ENCODE data around the gene LTA. TPM values are rescaled to one million over a fixed set of nuclear protein-coding genes. Genes with fewer than 3 reads are reported as not detected.

LTA gene
- total RNA-seq, 1 experiment from 2014 or later: not detected

DNA sequence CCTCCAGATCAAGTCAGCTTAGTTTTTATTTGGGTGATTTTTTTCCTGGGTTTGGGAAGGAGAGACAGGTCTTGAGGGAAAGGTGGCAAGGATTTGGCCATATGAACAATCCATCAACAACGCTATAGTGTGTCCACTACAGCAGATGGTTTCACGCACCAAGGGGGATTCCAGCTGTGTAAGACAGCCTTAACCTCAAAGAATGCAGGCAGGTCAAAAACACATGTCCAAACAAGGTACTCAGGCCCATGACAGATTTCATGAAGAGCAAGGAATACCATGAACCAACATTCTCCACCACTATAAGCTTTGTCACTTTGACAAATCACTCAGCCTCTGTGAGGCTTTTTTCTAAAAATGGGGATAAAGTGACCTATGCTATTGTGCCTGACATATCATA, 44.9 kb downstream of the LTA start:
- Histone ChIP-seq H3K4me3 (ENCODE audit: low read depth, low read length) (no peak overlapping the region), H3K27me3 (replicated peaks; ENCODE audit: control insufficient read depth, insufficient read depth, low read length) (no peaks in the 10 kb centered on the region), H3K9me3 (no peaks in the 10 kb centered on the region), H3K4me1 (peaks cover 30% of the 10 kb centered on the region), H3K36me3 (ENCODE audit: control insufficient read depth, insufficient read depth, low read length) (no peaks in the 10 kb centered on the region)
- POLR2A ChIA-PET: no interaction called here
- BruUV-seq (replicated peaks): no TSS peak
- TF ChIP-seq, protein P1, sequence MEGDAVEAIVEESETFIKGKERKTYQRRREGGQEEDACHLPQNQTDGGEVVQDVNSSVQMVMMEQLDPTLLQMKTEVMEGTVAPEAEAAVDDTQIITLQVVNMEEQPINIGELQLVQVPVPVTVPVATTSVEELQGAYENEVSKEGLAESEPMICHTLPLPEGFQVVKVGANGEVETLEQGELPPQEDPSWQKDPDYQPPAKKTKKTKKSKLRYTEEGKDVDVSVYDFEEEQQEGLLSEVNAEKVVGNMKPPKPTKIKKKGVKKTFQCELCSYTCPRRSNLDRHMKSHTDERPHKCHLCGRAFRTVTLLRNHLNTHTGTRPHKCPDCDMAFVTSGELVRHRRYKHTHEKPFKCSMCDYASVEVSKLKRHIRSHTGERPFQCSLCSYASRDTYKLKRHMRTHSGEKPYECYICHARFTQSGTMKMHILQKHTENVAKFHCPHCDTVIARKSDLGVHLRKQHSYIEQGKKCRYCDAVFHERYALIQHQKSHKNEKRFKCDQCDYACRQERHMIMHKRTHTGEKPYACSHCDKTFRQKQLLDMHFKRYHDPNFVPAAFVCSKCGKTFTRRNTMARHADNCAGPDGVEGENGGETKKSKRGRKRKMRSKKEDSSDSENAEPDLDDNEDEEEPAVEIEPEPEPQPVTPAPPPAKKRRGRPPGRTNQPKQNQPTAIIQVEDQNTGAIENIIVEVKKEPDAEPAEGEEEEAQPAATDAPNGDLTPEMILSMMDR (IDR thresholded peaks at IDR 0.05; ENCODE audit: insufficient read depth in 1 of 2, low read depth in 1 of 2, low read length in 1 of 2, severe bottlenecking in 1 of 2, unreplicated experiment in 1 of 2): no peak
- Mint-ChIP-seq H3K27ac (ENCODE audit: unreplicated experiment) (peak overlapping the region; percentile 53), H3K4me1 (ENCODE audit: low read depth, unreplicated experiment) (peaks cover 24% of the 10 kb centered on the region), H3K4me3 (ENCODE audit: unreplicated experiment) (no peak overlapping the region), H3K9me3 (ENCODE audit: unreplicated experiment) (no peaks in the 10 kb centered on the region), H3K27me3 (ENCODE audit: insufficient read depth, unreplicated experiment) (no peaks in the 10 kb centered on the region), H3K36me3 (ENCODE audit: insufficient read depth, unreplicated experiment) (peaks cover 27% of the 10 kb centered on the region)
- CTCF ChIA-PET: no interaction called here
- DNase-seq: no peak
- intact Hi-C loops (cut with micrococcal nuclease; ENCODE audit: unreplicated experiment): no loop called here

DNA sequence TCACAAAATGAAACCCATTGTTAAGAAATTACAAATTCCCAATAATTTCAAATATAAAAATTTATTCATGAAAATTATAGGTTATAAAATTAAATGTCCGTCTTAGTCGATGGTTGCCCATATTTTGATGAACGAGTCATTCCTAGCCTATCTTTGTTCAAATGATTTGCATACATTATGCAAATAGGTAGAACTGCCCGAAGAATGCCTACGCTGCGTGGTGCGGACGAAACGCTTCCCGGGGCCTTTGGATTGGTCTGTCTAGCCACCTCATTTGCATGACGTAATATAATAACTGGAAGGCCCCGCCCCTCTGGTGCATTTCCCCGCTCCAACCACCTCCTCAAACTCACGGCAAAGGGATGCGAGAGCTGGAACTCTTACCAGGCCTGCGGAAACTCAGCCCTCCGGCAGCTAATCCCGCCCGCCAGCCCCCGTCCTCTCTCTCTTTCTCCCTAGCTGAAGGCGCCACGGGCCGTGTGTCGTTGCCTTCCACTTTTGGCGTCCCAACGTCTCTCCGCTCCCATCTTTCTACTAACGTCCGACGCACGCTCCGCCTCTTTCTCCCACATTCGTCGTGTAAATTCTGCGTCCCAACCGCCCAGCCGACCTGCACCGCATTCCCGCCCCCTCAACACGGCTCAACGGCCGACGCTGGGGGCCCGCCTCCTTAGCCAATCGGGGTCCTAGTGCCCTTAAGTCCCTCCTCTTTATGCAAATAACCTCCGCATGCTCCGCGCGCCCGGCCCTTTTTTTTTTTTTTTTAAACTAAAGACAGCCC, 47.9 kb downstream of the LTA start:
- Histone ChIP-seq H3K9me3 (no peaks in the 10 kb centered on the region), H3K36me3 (ENCODE audit: control insufficient read depth, insufficient read depth, low read length) (peaks cover 9% of the 10 kb centered on the region), H3K27me3 (replicated peaks; ENCODE audit: control insufficient read depth, insufficient read depth, low read length) (no peaks in the 10 kb centered on the region), H3K4me3 (ENCODE audit: low read depth, low read length) (peak overlapping the region; percentile 66), H3K4me1 (peaks cover 20% of the 10 kb centered on the region)
- BruUV-seq (replicated peaks): TSS peak; percentile 97
- H3K4me1 Mint-ChIP-seq (ENCODE audit: low read depth, unreplicated experiment): peaks cover 19% of the 10 kb centered on the region
- ChIA-PET POLR2A (interaction anchor here (0.6 to 1.8 kb wide), 4 partner anchors 33 to 1118 kb away, joined by 3 to 13 read pairs (median 5); partner anchors contain the start of genes BAG6 and DDX39B), CTCF (interaction anchor here (0.6 to 1.0 kb wide), 3 partner anchors 34 to 508 kb away, joined by 3 to 4 read pairs (median 3); partner anchors contain the start of genes ATF6B and LST1)
- peak overlapping the region; percentile 83 for H3K4me3 Mint-ChIP-seq (ENCODE audit: unreplicated experiment)
- peak; percentile 97 to 98 for DNase-seq
- no peaks in the 10 kb centered on the region for H3K9me3 Mint-ChIP-seq (ENCODE audit: unreplicated experiment)
- H3K36me3 Mint-ChIP-seq (ENCODE audit: insufficient read depth, unreplicated experiment): peaks cover 48% of the 10 kb centered on the region
- TF ChIP-seq, protein P1 (IDR thresholded peaks at IDR 0.05; ENCODE audit: insufficient read depth in 1 of 2, low read depth in 1 of 2, low read length in 1 of 2, severe bottlenecking in 1 of 2, unreplicated experiment in 1 of 2): no peak
- no peaks in the 10 kb centered on the region for H3K27me3 Mint-ChIP-seq (ENCODE audit: insufficient read depth, unreplicated experiment)
- H3K27ac Mint-ChIP-seq (ENCODE audit: unreplicated experiment): peak overlapping the region; percentile 92
- intact Hi-C loops (cut with micrococcal nuclease; ENCODE audit: unreplicated experiment): loop anchor here (1.0 to 2.0 kb wide), 3 partner anchors 33 to 74 kb away; partner anchors contain the start of genes ATP6V1G2 and BAG6

DNA sequence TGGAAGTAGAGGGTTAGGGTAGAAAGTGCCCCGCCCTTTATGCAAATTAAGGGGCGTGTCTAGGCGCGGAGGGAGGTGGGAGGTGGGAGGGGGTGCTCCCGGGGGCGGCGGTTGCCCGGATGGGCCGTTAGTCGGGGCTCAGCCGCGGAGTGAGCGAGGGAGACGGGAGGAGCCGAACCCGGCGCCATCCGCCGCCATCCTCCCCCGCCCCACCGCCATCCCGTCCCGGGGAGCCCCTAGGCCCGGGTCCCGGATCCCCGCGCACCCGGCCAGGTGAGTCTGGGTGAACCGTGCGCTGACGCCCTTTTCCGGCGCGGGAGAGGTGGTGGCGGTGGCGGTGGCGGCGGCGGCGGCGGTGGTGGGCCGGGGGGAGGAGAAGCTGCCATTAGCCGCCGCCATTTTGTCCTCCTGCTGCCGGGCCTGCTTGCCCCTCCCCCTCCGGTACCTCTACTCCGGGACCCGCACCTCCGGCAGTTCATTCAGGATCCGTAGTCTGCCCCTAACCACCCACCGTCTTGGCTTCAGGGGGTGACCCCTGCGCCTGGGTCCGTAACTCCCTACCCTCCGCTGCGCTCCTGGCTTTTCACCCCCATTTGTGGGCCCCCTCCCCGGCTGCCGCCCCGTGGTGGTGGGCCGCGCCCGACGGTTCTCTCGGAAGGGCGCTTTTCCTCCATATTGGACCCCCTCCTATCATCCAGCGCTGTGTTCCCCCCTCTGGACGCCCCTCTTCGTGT, 48.7 kb downstream of the LTA start, which contains the start of gene PRRC2A:
Gene PRRC2A (plus strand): TSS at position 130 of the 734 bp plus-strand sequence. CDS start 2,075 bp downstream, outside the sequence.
- ChIA-PET POLR2A (interaction anchor here (0.6 to 1.8 kb wide), 4 partner anchors 32 to 1117 kb away, joined by 3 to 13 read pairs (median 4); partner anchors contain the start of genes BAG6, C6orf47 and DDX39B), CTCF (interaction anchor here (0.6 to 1.0 kb wide), 3 partner anchors 35 to 507 kb away, joined by 3 to 4 read pairs (median 3); partner anchors contain the start of genes ATF6B and LST1)
- intact Hi-C loops (cut with micrococcal nuclease; ENCODE audit: unreplicated experiment): loop anchor here (1.0 to 2.0 kb wide), 3 partner anchors 32 to 74 kb away; partner anchors contain the start of genes ATP6V1G2 and BAG6

More for the DNA sequence above, 48.7 kb downstream of the LTA start, which contains the start of gene PRRC2A:
- Mint-ChIP-seq H3K27ac (ENCODE audit: unreplicated experiment) (peak within 1 kb of the TSS; percentile 99), H3K9me3 (ENCODE audit: unreplicated experiment) (no peaks in the 10 kb centered on the region), H3K4me3 (ENCODE audit: unreplicated experiment) (peak within 1 kb of the TSS; percentile 83), H3K4me1 (ENCODE audit: low read depth, unreplicated experiment) (peaks cover 12% of the 10 kb centered on the region), H3K27me3 (ENCODE audit: insufficient read depth, unreplicated experiment) (no peaks in the 10 kb centered on the region), H3K36me3 (ENCODE audit: insufficient read depth, unreplicated experiment) (peaks cover 56% of the 10 kb centered on the region)
- peaks cover 14% of the 10 kb centered on the region for H3K36me3 ChIP-seq (ENCODE audit: control insufficient read depth, insufficient read depth, low read length)
- BruUV-seq (replicated peaks): no TSS peak
- DNase-seq: peak; percentile 81 to 87
- TF ChIP-seq, protein P1 (IDR thresholded peaks at IDR 0.05; ENCODE audit: insufficient read depth in 1 of 2, low read depth in 1 of 2, low read length in 1 of 2, severe bottlenecking in 1 of 2, unreplicated experiment in 1 of 2): no peak
- peaks cover 13% of the 10 kb centered on the region for H3K4me1 ChIP-seq
- no peaks in the 10 kb centered on the region for H3K9me3 ChIP-seq
- no peaks in the 10 kb centered on the region for H3K27me3 ChIP-seq (replicated peaks; ENCODE audit: control insufficient read depth, insufficient read depth, low read length)
- peak within 1 kb of the TSS; percentile 77 for H3K4me3 ChIP-seq (ENCODE audit: low read depth, low read length)
